NCI-H1694 (cell line): ENCODE results near the gene ENTPD3.
"Not testable (repeated sequence)": the region's sequence is repeated elsewhere in the genome, so short reads cannot be mapped to it uniquely, and the experiment has no call there.

Experiments used
- DNase-seq: peaks from one replicate; lab custom pipeline; 2025; lab: John Stamatoyannopoulos, UW

Gene ENTPD3

GRCh38 chr3:40461161-40461560, 74.2 kb downstream of the ENTPD3 start:
- DNase-seq: no peak

- not testable (repeated sequence) for DNase-seq
Measured at GRCh38 chr3:40462838-40463237, 75.9 kb downstream of the ENTPD3 start.

GRCh38 chr3:40463579-40463978, 76.6 kb downstream of the ENTPD3 start:
- DNase-seq: no peak

- no peak for DNase-seq
Measured at GRCh38 chr3:40464339-40465110, 77.5 kb downstream of the ENTPD3 start.

GRCh38 chr3:40465111-40465407, 78.1 kb downstream of the ENTPD3 start:
- DNase-seq: no peak

GRCh38 chr3:40465456-40465855, 78.5 kb downstream of the ENTPD3 start:
- DNase-seq: no peak

- no peak for DNase-seq
Measured at GRCh38 chr3:40468018-40468417, 81.0 kb downstream of the ENTPD3 start.

- no peak for DNase-seq
Measured at GRCh38 chr3:40470701-40471100, 83.7 kb downstream of the ENTPD3 start.

- DNase-seq: no peak
Measured at GRCh38 chr3:40476478-40477470, 89.8 kb downstream of the ENTPD3 start, which contains the start of gene ZNF619. Gene ZNF619, plus strand, starts transcription at chr3:40477122. Its CDS starts 858 bp downstream, at chr3:40477980.

- no peak for DNase-seq
Measured at GRCh38 chr3:40477666-40478065, 90.7 kb downstream of the ENTPD3 start.
